ENCODE measurements around the gene FOXC1.

Gene FOXC1

DNA sequence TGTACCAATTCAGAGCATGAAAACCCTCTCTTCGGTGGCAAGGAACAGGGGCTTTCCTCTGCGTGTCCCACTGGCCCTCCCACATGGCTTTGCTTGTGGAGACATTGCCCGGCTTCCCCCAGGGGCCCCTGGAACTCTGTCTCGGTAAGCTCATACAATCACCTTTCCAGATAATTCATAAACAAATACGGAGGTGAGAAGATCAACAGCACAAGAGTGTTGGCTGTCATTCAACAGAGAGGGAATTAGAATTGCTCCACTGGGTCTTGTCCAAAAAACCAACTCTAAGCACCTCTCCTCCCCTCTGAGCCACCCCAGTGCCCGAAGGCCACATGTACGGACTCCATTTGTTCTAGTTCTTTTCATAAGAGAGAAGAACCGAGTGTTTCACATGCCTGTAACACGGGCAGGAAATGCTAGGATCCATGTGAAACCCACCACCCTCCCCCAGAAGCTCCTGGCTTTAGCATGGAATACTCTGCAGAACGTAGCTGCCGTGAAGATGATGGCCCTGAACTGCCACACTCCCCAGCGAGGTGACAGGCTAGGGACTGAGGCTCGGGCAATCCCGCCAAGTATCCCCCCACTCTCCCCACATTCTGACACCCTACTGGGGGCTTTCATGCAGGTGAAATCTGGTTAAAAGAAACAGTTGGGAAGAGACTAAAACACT is 24.6 kb upstream of the FOXC1 start:
- DNase-seq (ENCODE audit: low spot score): no peak

DNA sequence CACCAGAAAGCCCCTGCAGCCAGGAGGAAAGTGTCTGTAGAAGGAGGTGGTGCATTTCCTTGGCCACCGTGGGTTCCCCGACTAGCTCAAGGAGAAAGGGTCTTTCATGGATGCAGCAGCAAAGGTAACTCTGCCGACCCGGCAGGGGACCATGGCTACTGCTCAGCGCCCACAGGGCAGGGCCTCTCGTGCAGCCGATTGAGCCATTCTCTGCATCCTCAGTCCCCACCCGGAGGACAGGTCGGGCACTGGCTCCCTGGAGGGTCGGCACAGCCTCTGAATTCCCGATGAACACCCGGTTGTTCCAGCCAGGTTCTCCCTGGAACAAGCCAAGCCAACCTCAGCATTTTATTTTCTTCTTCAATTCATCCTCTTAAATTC is 24.1 kb upstream of the FOXC1 start:
- no peak for DNase-seq (ENCODE audit: low spot score)

DNA sequence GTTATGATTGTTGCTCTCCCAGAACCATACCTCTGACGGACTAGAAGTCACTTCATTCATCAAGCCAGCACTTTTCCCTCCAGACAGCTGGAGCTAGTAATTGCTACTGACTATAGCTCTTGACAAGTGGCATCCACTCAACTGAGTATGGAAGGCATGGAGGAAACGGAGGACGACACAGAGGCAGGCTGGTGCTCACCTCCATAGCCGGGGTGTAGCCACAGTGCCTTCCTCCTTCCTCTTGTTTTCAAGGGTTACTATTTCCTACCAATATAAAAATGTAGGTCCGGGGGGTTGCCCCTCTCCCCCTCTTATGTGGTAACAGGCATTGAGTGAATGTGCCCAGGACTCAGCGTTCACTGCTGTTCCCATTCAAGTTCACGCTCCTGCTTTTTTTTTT is 23.5 kb upstream of the FOXC1 start:
- no peak for DNase-seq (ENCODE audit: low spot score)

DNA sequence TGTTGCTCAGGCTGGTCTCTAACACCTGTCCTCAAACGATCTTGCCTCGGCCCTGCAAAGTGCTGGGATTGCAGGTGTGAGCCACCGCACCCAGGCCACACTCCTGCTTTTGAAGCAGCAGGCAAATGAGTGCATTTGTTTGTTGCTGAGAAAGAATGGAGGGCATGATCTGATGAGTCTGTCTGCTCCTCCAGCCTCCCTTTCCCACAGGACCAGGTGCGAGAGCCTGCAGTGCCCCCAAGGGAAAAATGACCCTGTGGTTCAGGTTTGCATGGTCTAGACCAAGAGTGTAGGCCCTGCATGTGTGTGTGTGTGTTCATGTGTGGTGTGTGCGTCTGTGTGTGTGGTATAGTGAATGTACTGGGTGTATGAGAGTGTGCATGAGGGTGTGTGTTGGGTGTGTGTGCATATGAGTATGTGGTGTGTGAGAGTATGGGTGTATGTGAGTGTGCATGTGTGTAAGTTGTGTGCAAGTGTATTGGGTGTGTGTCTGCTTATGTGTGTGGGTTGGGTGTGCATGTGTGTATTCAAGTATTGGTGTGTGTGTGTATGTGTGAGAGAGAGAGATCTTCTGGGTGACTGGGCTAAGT is 22.8 kb upstream of the FOXC1 start:
- no peak for DNase-seq (ENCODE audit: low spot score)

DNA sequence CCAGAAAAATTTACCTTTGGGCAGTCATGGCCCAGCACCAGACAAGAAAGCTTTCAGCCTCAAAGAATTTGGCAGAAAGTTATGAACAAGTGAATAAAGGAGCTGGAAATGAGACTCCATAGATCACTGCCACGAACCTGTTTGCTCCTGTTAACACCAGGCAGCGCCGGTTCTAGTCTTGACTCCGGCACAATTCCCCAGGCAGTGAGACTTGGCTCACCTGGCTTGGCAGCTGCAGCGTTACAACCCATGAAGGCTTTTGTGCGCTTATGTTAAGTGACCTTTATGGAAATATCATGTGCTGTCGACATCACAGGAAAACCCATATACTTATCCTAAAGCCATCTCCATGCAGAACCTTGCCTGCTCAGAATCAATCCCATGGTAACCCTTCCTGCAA is 22.2 kb upstream of the FOXC1 start:
- DNase-seq (ENCODE audit: low spot score): no peak

DNA sequence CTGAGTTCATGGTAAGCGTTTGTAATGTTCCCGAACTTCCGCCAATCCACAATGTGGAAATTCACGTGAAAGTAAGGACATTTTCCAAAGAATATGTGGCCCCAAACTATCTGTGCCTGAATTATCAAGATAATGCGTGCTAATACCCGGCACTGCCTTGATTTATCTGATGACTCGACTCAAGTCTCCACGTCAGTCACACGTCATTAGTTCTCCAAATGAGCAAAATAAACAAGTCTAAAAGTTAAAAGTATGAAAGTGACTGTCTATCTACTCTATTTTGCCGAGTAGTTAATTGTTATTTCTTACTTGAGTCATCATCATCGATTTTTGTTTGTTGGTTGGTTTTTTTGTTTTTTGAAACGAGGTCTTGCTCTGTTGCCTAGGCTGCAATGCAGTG is 21.7 kb upstream of the FOXC1 start:
- no peak for DNase-seq (ENCODE audit: low spot score)

DNA sequence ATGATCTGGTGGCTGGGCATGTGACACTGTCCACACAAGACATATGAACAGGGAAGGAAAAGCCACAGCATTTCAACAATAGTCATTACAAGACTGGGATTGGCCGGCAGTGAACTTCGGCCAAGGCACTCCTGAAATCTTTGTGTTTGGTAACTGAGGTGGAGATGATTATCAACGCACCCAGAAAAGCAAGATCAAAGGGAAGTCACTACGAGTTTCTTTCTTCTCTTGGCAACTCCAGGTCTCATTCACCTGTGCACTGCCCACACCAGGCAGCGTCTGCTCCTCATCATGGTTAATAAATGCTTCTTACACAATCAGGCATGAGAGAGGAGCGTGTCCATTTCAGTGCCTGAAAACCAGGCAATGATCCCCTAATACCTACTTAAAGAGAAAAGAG is 20.5 kb upstream of the FOXC1 start:
- DNase-seq (ENCODE audit: low spot score): no peak

DNA sequence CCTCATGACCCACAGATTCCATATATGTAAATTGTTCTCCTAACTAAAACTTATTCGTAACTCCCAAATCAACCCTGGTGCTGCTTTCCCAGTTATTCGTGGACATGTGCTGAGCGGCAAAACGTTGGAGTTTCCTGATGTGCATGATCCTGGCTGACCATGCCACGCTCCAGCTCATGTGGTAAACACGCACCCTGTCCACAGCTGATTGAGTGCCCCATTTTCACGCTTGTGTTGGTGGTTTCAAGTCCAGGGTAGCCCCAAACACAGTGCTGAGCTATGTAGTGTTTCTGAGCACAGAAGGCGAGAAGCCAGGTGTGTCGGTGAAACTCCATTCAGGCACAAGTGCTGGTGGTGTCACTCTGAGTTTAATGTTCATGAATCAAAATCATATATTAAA is 19.1 kb upstream of the FOXC1 start:
- no peak for DNase-seq (ENCODE audit: low spot score)

DNA sequence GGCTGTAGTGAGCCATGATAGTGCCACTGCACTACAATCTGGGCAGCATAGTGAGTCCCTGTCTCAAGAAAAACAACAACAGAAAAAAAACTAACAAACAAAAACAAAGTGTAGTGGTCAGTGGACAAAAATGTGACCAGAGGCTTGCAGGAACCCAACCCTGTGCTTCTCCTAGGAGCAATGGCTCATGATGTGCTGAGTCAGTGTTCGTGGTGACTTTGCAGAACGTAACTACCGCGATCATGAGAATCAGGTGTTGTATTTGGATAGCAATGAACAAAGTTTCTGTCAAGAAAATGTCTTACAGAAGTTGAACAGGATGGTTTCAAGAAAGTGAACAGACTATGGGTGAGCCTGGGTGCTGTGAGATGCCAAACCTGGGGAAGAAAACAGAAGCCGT is 18.5 kb upstream of the FOXC1 start:
- no peak for DNase-seq (ENCODE audit: low spot score)

DNA sequence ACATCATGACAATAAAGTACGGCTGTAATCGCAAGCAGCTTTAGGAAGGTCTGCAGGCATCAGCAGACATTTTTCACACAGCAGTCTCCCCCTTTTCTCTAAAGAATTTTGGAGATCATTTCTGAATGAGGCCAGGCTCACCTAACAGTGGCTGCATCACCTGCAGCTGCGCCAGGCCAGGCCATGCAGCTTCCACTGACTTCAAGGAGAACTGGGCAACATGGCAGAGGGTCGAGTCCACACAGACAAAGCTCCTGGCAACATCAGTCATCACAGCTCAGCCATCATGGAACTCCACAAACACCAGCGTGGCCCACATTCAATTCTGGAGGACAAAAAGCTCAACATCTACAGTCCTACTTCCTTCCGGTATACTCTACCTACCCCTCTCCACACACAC is 17.8 kb upstream of the FOXC1 start:
- no peak for DNase-seq (ENCODE audit: low spot score)

DNA sequence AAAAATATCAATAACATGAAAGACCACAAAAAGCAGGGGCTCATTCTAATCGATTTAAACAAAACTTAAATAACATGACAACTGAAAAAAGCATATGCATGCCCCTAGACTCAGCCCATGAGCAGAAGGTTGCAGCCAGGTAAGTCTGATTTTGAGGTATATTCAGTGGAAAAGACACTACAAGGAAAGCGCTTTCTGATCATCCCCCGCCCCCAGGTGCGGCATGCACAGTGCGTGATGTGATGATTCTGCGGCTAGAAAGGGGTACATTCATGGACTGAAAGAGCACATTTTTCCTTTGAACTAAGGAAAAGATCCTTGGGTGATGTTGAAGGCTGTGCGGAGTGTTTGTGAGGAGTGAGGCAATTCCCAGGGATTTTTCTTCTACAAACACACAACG is 16.9 kb upstream of the FOXC1 start:
- no peak for DNase-seq (ENCODE audit: low spot score)

DNA sequence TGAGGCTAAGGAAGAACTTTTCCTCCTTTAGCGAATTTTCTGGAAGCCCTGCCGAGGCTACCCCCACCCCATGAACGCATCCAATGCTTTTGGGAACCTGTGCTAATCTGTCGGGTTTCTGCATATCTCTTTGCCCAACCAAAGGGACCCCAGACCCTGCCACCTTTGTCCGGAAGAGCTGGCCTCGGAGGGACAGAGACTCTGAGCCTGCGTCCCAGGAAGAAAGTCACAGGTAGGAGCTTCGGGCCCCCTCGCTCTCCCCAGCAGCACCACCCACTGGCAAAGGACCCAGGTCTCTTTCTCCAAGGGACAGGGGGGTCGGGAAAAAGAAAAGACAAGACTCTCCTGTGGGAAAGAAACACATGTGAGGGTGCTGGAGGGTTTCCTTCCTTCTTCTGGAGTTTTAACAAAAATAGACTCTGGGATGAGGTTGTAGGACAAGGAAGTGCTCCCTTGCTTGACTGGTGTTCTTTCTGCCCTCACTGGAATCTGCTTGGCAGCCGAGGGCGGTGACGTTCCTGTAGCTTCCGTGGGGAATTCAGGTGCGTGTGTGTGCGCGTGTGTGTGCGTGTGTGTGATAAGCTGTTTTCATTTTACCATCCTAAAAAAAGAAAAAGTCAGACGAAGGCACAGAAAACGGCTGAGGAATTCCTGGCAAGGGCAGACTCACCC is 16.3 kb upstream of the FOXC1 start:
- no peak for DNase-seq (ENCODE audit: low spot score)

DNA sequence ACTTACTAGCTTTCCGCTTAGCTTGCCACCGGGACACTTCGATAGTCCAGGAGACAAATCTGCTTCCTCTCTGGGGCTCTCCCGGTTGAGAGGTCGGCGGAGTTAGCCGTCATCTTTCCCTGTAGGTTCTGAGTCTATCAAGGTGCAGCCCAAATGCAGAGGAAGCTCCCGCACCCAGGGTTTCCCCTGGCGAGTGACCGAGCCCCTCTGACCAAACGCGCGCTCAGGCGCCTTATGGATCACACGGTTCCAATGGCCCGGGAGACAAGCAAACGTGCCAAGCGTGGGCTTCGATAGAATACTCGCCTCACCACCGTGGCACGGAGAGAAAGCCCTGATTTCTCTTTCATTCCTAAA is 15.8 kb upstream of the FOXC1 start:
- no peak for DNase-seq (ENCODE audit: low spot score)

DNA sequence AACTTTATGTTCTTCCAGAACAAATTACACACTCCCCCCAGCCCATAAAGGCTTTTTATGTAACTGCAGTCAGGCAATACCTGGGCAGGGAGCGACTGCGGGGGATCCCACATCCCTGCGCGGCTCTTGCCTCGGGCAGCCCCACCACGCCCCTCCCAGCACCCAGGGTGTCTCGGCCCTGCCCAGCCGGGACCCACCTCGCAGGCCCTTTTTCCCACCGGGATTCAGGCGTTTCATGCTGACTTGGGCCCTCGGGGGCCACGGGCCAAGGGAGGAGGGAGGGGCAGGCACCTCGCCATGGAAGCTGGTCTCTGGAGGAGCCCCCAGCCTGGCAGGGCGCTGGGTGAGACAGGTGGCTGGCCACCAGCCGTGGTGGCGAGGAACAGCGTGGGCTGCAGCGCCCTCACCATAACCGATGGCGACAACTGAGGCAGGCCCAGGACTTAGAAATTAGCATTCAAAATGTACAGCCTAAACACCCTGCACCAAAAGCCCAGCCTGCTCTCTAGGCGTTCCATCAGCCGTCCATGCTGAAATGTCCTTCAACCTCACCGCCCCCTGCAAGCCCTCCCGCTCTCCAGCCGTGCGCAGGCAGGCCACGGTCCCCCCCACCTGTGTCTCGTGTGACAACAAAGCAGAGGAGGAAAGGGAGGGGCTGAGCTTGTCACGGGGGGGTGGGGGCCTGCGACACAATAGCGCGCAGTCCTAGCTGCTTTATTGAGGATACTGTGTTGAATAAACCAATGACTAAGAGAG is 15.1 kb upstream of the FOXC1 start:
- DNase-seq (ENCODE audit: low spot score): no peak

DNA sequence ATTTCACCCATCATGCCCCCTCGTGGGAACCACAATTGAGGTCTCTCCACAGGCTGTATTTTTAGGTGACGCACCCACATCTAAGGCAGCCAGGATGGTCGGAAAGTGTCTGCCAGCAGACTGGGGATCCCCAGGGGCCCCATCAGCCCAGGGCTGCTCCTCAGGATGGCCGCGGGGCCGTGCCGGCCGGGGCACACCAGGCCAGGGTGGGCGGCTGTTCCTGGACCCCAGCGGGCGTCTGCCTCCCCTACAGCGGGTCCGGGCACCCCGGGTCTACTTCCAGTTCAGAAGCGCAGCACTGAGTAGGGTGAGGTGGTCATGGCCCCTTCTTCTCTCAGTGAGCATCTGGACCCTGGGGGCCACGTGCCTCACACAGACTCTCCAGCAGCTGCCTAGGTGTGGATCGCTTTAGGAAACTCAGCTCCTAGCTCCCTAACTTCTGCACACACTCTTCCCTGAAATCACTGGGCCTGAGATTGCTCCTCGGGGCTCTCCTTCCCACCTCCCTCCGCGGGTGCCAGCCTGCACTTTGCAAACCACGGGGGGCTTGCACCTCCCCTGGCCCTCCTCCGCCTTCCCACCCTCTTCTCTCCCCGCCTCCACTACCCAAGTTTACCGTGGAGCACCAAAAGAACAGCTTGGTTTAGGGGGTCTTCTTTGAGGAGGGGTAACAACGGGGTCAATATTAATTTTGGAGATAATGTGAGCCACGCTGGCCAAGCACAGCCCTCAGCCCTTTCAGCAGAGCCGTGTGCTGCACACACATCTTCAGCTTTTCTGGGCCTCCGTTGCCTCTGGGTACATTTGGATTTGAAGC is 14.2 kb upstream of the FOXC1 start:
- DNase-seq (ENCODE audit: low spot score): no peak

DNA sequence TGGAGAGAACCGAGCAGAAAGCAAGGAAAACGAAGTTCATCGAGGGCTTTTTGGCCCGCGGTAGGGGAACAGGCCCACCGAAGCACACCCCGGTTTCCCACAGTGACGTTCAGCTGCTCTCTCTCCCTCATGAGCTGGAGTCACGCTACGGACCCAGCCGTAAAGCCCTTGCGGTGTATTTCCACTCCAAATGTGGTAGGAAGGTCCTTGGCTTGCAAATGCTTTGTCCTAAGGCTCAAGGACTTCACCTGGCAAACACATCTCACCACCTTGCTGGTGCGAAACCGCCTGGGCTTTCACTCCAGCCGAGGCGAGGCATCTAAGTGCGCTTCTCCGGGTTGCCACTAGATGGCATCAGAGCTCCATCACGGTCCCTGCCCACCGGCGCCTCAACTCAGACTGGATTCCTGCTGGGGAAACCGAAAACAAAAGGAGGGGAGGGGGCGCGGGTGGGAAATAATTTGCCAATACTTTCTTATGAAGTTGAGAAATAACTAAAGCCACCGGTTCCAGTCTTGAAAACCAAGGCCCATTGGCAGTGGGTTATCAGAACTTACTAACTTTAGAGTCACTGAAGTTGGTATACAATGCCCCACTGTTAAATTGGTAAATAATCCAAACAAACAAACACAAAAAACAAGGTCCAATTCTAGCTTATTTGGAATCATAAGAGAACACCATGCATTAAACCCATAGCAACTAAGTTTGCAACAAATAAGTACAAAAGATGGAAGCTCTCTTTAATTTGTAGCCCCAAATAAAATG is 13.4 kb upstream of the FOXC1 start:
- DNase-seq (ENCODE audit: low spot score): peak; percentile 75

DNA sequence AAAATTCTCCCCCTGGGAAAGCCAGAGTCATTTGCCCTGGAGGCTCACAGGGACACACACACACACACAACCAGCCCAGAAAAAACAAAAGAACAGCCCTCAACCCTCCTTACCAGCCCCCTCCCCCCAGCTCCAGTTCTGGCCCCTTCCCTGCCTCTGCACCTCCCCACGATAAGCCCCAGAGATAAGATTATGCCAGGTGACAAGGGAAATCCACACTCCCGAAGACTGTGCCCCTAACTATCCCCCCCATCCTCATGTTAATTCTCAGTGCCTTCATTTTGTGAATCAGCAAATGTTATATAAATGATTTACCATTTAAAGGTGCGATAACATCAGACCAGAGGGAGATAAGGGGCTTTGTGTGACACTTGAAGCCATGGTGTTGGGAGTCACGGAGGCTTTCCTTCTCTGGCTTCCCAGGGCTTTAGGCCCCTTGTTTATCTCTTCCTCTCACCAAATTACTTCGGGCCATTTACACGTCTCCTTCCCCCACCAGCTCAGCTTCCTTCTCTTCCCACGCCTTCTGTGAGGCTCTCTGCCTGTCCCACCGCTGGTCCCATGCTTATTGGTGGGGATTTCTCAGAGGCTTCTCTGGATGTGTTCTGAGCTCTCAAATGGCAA is 12.5 kb upstream of the FOXC1 start:
- no peak for DNase-seq (ENCODE audit: low spot score)

DNA sequence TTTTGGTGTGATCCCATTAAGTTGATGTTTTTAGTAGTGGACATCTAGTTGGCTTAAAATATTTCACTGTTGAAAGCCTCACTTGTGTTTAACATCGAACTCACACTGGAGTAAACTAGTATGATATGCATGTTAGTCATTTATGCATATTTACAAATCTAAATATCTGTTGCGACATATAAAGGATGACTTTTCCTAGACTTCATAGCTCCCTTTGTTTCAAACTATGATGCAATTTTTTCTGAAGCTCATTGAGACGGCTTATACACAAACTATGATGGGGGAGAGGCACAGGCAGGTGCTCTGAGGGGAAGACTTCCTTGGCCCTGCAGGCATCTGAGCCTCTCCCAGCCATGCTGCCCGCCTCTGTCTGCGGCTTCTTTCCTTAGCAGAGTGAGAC is 11.8 kb upstream of the FOXC1 start:
- no peak for DNase-seq (ENCODE audit: low spot score)

DNA sequence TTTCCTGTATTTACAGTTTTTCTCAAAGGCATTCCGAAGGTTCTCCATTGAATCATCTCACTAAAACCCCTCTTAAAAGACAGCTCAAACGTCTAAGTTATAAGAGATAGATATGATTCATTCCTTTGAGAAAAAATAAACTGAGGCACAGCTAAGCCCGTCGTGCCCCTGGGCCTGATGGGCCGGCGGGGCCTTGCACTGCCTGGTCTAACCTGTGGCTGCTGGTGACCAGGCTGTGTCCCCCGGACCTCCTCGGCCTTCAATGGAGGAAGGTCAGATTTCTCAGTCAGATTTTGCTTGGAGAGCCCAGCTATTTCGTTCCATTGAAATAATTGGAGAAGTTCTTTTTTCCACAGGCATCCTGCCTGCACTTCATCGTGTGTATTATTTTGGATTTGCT is 11.3 kb upstream of the FOXC1 start:
- DNase-seq (ENCODE audit: low spot score): no peak

DNA sequence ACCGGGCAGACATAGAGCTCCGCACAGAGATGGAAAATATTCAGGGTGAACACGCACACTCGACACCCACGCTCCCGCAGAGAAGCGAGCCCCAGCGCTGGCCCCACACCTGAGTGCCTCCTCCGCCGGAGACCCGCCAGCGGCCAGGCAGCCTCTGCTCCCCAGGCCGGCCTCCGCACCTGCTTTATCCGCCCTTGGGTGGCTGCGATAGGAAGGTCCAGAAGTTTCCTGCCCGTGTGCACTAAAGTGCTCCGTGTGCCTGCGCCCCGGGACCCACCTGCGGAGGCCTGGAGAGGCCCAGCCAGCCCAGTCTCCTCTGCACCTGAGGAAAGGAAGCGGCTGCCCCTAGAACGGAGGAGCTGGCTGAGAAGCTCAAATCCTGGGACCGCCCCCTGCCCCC is 10.8 kb upstream of the FOXC1 start:
- no peak for DNase-seq (ENCODE audit: low spot score)

DNA sequence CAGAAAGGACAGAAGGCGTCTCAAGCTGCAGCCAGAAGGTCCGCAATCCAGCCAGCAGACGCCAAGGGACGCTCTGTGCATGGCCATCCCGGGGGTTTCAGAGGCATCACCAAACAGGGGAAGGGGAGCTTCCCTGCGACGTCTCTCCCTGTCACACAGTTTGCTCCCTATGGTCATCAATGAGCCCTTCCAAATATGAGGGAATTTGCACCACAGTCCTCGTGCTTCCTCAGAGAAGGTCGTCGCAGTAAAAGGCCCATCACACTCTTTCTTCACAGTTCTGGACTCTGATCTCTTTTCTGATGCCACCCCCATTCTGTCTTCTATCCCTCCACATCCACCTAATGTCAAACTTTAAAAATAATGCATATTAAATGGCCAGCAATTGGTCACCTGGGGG is 10.2 kb upstream of the FOXC1 start:
- DNase-seq (ENCODE audit: low spot score): no peak
